OCI-M2 (cell line): ENCODE data around the gene SETD1B.
A peak's percentile ranks its signal among the peaks of the same experiment; 100 is the strongest.
"Not testable (repeated sequence)": the region's sequence is repeated elsewhere in the genome, so short reads cannot be mapped to it uniquely, and the experiment has no call there.

Source experiments
- DNase-seq: peaks from one replicate; lab custom pipeline; 2025; ENCODE audit not compliant: unreplicated experiment; lab: John Stamatoyannopoulos, UW

The SETD1B gene

DNA sequence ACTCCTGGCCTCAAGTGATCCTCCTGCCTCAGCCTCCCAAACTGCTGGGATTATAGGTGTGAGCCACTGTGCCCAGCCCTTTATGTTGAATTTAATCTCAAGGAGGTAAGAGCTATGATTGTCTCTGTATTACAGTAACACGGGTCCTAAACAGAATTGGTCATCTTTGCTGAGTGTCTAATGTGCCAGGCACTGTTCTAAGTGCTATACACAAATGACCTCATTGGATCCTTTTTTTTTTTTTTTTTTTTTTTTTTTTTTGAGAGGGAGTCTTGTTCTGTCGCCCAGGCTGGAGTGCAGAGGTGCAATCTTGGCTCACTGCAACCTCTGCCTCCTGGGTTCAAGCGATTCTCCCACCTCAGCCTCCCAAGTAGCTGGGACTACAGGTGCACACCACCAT is 48.6 kb downstream of the SETD1B start:
- not testable (repeated sequence) for DNase-seq

GRCh38 chr12:121857322-121858246 is 53.8 kb downstream of the SETD1B start:
- no peak for DNase-seq

DNA sequence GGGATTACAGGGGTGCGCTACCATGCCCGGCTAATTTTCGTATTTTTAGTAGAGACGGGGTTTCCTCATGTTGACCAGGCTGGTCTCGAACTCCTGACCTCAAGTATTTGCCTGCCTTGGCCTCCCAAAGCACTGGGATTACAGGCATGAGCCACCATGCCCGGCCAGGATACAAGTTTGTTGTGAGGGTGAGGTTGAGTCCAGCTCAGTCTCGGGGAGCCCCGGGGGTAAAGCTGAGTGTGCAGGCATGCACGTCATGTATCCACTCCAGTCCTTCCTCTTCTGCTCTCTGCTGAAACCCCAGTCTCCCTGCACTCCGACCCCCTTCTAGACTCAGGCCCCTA is 54.5 kb downstream of the SETD1B start:
- no peak for DNase-seq

- DNase-seq: no peak
Observed at GRCh38 chr12:121858662-121859572, 55.1 kb downstream of the SETD1B start, which contains the start of gene HPD. TSS of gene HPD (minus strand) at chr12:121858859. CDS start at chr12:121858823, 36 bp downstream.

DNA sequence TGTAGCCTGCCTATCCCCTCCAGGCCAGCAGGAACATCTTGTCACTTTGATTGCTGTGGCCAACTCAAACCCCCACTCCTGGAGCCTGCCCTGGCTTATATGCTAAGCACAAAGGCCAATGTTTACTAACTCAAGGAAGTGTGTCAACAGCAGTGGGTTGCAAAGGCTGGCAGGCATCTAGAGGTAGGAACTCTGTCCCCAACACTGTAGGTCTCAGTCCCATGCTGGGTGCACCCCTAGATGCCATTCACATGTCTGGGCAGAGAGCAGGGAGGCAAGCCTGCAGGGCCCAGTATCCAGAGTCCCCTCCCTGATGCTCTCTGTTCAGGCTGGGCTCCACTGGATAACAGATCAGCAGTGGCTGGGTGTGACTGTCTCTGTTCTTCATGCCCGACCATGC is 56.4 kb downstream of the SETD1B start:
- no peak for DNase-seq

DNA sequence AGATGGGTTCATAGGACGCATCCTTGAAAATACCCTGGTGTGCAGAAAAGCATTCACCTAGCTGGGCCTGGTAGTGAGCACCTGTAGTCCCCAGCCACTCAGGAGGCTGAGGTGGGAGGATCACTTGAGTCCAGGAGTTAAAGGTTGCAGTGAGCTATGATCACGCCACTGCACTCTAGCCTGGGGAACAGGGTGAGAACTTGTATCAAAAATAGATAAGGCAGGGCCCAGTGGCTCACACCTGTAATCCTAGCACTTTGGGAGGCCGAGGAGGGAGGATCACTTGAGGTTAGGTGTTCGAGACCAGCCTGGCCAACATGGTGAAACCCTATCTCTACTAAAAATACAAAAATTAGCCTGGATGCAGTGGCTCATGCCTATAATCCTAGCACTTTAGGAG is 56.9 kb downstream of the SETD1B start:
- not testable (repeated sequence) for DNase-seq

DNA sequence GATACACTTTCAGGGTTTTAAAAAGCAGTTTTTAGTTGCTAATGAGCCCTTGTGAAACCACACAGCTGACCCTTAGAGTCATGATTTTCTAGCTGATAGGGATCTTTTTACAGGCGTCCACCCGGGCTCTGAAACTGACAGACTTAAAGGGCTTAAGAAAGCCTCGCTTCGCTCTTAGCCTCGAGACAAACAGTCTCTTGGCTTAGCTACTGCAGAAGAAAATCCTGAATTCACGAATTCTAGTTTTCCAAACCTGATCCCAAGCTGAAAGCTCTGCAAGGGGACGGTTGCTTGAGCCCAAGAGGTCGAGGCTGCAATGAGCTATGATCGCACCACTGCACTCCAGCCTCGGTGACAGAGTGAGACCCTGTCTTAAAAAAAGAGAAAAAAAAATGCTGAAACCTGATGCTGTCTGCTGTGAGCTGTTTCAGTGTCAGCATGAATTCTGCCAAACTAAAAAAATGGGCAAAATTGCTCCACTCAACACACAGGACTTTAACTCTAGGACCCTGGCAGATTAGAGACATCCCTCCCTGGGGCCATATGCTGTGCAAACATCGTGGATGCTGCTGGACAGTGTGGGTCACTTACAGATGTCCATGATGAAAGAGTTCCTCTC is 57.9 kb downstream of the SETD1B start:
- DNase-seq: no peak

DNA sequence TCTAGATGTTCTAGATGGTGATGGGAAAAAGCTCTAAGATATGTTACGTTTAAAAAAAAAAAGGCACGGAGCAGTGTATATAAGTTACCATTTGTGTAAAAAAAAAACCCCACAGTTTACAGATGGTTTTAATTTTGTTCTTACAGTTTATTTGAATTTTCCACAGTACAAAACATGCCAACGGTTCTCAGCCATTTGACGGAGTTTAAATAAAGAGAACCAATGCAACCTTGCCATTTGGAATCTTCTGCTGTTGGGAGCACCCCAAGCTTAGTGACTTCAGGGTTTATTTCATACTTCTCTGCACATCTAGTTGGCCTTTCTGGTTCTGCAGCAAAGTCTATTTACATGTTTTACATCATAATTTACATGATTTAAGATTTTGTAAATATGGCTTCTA is 62.5 kb downstream of the SETD1B start:
- no peak for DNase-seq

GRCh38 chr12:121869229-121869628 is 65.4 kb downstream of the SETD1B start:
- DNase-seq: not testable (repeated sequence)

GRCh38 chr12:121871467-121871866 is 67.7 kb downstream of the SETD1B start:
- DNase-seq: peak; percentile 1

- DNase-seq: no peak
Observed at GRCh38 chr12:121872546-121873215, 68.9 kb downstream of the SETD1B start.

DNA sequence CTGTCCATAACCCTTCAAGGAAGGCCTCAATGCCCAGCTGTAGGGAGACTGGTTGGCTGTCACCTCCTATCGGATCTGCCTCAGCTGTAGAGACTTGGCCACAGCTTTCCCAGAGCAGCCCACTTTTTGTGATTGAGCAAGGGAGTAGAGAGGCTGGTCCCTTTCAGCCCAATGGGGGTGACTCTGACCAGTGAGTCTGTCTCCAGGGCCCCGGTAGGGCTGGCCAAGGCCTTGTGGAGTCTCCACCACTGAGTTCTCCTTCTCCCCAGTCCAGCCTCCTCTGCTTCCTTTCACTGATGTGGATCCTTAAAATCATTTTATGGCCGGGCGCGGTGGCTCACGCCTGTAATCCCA is 69.4 kb downstream of the SETD1B start:
- no peak for DNase-seq

DNA sequence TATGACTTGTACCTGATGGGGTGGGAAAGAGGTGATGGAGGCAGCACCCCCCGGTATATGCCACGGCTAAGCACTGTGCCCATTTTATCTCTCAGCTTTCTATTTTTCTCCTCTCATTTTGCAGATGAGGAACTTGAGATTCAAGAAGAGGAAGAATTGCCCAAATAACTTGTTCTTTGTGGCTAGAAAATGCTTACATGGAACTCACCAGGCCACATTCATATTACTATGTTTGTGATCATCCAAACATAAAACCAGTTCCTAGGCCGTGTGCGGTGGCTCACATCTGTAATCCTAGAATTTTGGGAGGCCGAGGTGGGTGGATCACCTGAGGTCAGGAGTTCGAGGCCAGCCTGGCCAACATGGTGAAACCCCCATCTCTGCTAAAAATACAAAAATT is 70.3 kb downstream of the SETD1B start:
- no peak for DNase-seq

DNA sequence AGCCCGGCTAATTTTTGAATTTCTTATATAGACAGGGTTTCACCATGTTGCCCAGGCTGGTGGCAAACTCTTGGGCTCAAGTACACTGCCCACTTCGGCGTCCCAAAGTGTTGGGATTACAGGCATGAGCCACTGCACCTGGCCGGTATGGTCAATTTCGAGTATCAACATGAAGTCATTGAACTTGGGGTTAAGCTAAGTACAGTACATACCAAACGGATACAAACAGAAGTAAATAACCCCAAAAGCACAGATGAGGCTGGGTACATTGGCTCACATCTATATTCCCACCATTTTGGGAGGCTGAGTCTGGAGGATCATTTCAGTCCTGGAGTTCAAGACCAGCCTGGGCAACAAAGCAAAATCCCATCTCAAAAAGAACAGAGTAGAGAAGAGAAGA is 71.8 kb downstream of the SETD1B start:
- no peak for DNase-seq

- DNase-seq: not testable (repeated sequence)
Observed at GRCh38 chr12:121876080-121876447, 72.3 kb downstream of the SETD1B start.
